T-helper 1 cell treated with Interleukin-12 subunit alpha and Interleukin-12 subunit beta and Interleukin-4 antibody, amounts not matched to agents 30 ng/mL and 1 ng/mL, for 36 hours (primary cell): Measurements from ENCODE around the gene TANC1. TPM values are rescaled to one million over a fixed set of nuclear protein-coding genes. Genes with fewer than 3 reads are reported as not detected.

Experiments
- intact Hi-C: fragments of 100-400 bp; cut with micrococcal nuclease; formaldehyde crosslinking; loops from one replicate; pipeline ENCODE4 v1.15.1; 2024
- total RNA-seq: library from RNA; stranded (reverse); gene quantifications from 2 replicates; pipeline ENCODE4 v1.2.3, GENCODE V29; 2022

TANC1 gene
- total RNA-seq, 1 donor from 2014 or later: 0.64 TPM

DNA sequence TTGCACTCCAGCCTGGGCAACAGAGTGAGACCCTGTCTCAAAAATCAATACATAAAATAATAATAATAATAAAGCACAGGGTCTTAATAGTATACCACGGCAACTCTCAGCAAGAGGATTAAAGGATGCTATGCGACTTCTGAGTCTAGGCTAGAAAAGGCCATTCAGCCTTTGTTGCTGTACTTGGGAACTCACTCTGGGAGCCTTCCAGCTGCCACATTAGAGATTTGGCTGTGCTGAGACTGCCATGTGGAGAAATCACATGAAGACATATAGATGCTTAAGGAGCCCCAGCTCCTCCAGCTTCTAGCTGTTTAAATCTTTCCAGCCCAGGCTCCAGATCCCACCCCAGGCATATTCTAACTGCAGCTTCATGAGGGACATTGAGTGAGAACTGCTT is 8.2 kb upstream of the TANC1 start:
- intact Hi-C loops: no loop called here

DNA sequence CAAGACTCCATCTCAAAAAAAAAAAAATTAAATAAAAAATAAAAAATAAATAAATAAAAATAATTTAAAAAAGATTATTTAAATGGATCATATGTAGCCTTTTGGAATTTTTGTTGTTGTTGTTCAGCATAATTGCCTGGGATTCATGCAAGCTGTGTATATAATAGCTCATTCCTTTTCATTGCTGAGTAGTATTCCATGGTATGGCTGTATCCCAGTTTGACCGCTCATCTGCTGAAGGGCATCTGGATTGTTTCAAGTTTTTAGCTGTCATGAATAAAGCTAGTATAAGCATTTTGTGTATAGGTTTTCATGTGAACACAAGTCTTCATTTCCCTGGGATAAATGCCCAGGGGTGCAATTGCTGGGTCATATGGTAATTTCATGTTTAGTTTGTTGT is 6.4 kb upstream of the TANC1 start:
- intact Hi-C loops: no loop called here

DNA sequence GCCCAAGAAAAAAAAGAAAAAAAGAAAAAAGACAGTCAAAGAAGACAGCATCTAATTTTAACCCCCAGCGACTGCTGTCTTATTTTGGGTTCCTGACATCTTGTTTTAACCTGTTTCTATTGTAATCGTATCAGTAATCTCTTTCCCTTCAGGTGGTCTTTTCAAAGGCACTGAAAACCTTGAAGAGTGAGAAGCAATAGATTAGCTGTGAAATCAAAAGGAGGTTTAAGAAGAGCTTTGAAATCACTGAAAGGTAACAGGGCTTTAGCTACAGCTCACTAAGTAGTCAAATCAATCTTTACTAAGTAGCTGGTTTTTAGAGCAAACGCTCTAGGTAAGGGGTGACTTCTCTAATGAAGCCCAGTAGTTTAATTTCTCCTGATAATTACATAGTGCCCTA is 5.4 kb upstream of the TANC1 start:
- intact Hi-C loops: no loop called here

DNA sequence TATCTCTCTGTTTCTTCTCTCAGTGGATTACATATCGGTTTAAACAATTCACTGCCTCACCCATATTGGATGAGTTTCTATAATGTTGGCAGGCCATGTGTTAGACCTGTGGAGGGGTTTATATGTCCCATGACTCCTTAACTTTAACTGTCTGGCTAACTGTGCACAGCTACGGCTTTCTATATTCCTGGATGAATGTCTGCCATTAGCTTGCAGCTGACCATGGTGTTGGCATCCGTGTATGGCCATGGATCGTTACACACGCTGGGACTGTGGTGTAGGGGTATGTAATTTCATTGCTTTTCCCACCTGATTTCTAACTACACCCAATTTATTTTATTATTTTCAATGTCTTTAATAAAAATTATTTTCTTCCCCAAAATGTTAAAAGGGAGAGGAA is 3.3 kb upstream of the TANC1 start:
- intact Hi-C loops: no loop called here

DNA sequence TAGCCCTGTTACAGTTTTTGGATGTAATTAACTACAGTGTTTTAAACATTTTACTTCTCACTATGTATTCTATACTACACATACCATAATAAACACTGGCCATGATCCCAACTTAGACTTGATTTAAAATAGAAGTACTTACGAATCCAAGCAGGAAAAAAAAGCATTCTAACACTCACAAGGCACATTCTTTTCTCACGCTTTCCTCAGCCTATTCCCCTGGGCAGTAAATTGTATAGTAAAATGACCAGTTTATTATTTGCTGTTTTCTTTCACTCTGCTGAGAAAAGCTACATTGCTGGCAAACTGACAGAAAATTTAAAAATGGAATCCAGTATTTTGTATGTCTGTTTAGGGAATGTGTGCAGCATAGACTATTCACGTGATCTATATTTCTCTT is 2.8 kb upstream of the TANC1 start:
- intact Hi-C loops: no loop called here

DNA sequence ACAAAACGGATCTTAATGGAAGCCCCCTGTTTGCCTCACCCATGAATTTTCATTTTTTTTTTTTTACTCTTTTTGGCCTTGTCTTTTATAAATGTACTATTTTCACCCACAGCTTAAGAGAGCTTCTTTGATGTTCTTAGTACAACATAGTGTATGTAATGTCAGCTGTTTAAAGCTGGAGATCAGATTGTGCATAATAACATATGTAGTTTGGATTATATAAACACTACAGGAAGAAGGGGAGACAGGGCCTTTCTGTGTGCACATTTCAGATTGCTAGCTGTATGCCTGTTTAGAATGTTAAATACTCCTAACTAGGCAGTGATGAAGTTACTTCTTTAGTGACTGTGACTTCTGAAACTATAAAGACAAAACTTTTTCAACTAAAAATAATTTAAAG is 2.1 kb upstream of the TANC1 start:
- intact Hi-C loops: no loop called here

DNA sequence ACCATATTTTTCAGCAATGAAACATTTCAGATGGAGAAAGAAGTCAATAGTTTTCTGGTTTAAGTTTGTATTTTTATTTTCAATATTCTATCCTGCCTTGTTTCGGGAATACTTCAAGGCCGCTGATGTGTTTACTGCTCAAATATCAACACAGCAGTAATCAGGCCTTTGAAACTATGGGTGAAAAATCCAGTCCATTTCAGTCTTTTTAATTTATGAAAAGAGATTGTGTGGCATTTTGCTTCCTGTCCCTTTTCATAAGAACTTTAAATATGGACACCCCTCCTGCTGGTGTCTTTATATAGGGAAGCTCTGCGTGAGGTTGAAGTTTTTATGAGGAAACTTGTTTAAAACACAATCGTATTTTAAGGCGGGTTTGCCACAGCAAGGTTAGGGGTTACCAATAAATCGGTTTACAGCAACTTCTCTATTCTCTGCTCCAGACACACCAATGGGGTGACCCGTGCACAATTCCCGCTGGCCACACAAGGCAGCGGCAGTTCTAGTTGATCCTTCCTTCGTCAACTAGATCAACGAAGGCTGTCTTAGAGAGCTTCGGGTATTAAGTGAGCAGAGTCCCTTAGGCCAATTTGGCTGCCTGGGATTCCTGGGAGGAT is 1.2 kb upstream of the TANC1 start:
- intact Hi-C loops: no loop called here

DNA sequence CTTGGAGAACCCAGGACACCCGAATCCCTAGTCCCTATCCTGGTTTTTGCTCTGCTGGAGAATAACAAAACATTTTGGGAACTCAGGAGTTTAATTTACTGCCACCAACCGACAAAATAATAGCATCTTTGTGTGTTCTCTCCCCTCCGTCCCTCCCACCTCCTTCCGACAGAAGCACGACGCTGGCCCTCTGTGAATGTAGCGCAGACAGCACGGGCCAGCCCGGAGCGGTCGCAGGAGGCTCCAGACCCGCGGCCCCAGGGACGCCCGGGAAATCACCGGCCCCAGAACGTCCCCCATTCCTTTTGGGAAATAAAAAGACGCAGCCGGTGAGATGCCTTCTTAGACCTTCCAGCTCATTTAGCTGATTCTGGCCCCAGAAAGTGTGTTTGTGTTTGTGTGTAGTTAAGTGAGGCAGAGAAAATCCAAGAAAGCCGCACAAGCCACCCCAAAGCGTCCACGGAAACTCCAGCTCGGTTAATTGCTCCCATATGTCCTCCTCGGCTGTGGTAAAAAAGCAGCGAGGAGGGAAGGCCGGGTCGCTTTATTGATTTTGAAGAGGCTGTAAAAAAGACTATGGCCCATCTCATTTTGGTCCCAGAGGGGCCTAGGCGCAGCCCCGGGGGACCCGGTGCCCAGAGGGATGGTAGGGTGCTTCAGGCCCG is 577 bp upstream of the TANC1 start:
- intact Hi-C loops: loop anchor here (2.0 kb wide), 1 partner anchor 743 kb away; no protein-coding TSS in a partner anchor

DNA sequence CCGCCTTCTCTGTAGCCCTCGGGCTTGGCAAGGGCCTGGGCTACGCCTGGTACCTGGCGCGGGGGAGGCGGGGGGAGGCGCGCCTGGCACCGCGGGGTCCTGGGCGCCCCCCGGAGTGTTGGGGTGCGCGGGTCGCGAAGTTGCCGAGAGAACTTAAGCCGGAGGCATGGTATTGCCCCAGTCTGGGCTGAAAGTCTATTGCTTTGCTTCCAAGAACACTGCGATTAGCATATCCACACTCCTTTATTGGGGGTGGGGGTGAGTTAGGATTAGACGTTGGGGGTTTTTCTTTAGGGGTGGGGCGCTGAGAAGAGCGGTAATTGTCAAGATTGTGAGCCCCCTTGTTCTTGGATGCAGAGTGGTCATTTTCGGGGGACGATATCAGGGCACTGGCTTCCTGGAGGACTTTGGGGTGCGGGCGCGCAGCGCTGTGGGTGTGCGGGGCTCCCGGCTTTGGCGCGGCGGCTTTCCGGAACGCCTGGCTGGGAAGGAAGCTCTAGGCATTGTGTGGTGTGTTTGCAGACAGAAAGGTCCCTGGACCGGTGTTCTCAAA is 798 bp downstream of the TANC1 start:
- intact Hi-C loops: loop anchor here (2.0 kb wide), 1 partner anchor 742 kb away; no protein-coding TSS in a partner anchor

DNA sequence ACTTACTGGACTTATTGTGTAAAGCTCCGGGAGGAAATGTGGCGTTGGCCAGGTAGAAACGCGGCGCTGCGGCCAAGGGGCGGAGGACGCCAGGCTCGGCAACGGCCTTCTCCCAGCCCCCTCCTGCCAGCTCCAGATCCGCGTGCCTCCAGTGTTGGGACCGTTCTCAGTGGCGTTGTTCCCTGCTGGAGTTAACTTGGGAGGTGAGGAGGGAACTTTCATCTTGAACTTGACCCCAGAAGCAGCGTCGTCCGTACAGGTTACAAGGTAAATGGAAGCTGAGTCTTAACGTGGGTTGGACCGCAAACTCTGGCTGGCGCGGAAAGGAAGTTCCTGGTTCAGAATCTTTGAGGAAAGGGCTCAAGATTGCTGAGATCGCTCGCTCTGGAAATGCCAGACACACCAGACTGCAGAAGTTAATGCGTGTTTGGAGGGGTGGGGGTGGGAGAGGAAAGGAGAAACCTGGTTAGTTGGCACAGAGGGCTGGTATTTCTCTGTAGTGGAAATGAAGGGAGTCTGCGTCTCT is 1.3 kb downstream of the TANC1 start:
- intact Hi-C loops: loop anchor here (2.0 kb wide), 1 partner anchor 741 kb away; no protein-coding TSS in a partner anchor

DNA sequence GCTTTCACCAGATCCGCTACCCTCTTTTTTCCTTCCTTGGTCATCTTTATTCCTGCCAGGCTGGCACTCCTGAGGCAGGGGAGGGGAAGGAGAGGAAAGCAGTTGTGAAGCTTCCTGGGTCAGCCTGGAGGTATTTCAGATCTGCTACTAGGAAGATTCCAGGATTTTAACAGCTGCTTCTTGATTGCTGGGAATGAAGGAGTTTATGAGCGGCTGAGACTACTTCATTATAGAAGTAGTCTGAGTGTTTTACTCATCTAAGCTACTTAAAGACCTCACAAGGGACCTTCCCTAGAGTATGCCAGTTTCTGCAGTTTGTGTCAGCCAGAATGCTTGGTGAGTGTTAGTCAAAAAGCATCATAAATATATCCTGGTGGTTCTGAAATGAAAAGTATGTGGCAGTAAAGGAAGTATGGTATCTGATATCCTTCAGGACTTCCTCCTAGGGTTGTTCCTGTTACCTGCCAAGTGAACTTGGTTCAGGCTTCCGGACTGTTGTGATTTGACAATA is 1.9 kb downstream of the TANC1 start:
- intact Hi-C loops: no loop called here

DNA sequence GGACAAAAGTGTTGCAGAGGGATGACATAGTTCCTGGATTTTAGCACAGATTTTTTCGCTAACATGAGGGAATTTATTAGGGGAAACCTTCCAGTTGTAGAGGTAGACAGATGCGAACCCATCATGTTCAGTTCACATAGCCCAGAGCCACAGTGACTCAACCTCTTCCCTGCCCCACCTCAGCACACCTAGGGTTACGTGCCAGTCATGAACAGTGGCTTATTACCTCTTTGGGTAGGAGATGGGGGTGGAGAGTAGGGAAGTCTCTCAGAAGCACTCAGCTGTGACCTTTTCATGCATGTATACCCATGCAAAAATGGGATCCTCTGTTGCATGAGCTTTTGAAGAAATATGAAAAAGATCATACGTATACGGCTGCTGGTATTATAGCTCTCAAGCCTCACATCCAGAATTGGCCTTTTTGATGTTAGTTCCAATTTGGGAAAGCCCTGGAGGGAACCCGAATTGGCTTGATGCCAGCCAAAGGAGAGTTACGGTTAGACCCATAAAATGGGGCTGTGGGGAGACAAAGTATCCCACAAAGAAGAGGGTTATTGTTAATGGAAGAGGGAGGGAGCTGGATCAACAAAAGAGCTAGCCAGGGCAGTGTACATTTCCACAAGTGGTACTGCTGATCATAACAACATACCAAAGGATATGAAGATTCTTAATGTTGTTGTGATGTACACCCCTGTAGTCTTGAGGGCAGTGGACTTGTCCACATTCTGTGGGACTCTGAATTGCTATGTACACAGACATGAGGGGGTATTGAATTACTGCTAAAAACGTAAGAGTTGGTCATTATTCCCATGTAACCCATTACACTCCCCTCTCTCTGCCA is 4.9 kb downstream of the TANC1 start:
- intact Hi-C loops: no loop called here

DNA sequence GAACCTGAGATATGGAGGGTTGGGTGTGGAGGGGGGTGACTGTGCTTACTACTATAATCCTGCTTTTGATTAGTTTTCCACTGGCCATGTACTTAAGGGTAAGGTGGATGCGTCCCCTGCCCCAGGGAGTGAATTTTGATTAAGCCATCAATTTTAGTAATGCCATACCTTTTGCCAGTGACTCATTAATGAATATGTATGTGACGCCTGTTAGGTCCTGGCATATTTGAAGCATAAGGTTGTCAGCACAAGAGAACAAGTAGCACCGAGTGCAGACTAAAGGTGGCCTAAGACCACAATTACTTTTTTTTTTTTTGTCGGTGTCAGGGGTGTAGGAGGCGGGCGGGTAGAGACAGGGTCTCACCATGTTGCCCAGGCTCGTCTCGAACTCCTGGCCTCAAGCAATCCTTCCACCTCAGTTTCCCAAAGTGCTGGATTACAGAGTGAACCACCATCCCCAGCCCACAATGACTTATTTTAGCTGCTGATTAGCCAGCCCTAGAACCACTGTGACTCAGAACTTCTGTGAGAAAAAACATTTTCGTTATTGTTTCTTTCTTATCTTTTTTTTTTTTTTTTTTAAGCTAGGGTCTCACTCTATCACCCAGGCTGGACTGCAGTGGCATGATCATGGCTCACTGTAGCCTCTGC is 7.0 kb downstream of the TANC1 start:
- intact Hi-C loops: no loop called here

DNA sequence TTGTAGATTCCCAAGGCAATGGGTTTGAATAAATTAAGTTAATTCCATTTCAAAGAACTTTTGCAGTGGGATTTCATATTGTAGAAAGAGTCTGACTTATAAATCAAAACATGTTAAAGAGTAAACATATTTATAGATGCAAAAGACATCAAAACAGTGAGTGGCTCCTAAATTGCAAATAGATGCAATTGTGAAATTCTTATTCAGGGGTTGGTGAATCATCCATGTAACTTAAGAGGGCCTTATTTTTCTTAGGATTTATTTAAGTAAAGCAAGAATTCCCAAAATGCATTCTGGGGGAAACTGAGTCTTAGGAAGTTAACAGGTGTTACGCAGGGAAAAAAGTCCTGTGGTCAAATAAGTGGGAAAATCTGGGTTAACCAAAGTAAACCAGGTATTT is 11.3 kb downstream of the TANC1 start:
- intact Hi-C loops: no loop called here

DNA sequence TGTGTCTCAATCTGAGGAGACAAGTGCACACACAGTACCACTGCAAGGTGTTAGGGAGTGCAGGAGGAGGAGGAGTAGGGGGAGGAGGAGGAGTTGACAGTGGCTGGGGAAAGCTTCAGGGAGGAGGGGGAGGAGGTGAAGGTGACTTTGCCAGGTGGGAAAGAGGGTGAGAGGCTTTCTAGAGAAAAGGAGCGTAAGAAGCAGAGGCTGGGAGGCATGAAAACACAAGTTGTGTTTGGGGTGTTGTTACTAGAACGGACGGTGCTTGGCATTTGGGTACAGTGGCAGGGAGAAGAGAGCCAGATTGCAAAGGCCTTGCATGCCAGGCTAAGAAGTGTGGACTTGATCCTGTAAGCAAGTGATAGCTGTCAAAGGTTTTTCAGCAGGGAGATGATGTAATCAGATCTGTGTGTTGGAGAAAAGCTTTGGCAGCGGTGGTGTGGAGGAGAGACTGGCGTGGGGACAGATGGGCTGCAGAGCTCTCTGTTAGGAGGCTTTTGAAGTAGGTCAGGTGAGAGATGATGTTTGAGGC is 16.2 kb downstream of the TANC1 start:
- intact Hi-C loops: no loop called here

DNA sequence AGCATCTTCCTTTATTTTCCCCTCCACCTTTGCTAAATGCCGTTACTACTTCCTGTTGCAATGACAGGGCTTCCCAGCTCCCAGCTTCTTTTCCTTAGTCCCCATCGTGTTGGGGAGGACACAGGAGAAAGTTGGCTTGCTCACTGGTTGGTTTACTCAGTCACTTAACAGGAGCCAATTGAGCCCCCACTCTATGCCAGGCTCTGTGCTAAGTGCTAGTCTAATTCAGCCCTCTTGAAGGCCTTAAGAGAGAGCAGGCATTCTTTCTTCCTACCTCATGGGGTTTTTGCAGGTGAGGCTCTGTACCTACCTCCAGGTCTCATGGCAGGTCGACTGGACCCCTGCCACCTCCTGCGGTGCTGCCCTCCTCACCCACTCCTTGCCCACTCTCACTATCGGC is 20.1 kb downstream of the TANC1 start:
- intact Hi-C loops: no loop called here

DNA sequence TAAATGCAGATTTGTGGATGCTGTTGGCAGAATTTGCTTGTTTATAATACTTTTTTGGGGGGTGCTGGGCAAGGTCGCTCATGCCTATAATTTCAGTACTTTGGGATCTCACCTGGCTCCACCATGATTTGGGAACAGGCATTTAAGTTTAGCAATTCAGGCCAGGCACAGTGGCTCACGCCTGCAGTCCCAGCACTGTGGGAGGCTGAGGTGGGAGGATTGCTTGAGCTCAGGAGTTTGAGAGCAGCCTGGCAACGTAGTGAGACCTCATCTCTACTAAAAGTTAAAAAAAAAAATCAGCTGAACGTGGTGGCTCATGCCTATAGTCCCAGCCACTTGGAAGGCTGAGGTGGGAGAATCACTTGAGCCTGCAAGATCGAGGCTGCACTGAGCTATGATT is 20.7 kb downstream of the TANC1 start:
- intact Hi-C loops: no loop called here

DNA sequence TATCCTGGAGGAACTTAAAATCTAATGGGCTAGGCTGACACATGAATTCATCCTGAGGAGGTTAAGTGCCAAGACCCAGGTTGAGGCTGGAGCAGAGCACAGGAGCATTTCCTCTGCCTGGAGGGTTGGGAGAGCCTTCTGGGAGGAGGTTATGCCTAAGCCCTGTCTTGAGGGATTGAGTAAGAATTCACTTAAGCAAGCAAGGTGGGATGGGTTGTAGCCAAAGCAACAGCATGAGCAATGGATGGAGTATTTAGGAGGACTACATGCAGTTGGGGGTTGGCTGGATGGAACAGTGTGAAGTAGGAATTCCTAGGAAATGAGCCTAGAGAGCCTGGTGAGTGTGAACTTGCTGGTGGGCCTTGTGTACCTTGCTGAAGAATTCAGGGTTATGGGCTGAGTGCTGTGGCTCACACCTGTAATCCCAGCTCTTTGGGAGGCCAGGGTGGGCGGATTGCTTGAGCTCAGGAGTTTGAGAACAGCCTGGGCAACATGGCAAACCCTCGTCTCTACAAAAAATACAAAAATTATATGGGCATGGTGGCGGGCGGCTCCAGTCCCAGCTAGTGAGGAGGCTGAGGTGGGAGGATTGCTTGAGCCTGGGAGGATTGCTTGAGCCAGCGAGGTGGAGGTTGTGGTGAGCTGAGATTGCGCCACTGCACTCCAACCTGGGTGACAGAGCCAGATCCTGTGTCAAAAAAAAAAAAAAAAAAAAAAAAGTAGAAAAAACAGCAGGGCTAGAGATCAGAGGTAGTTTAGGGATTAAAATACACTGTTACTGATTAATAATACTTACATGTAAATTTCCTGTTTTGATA is 22.2 kb downstream of the TANC1 start:
- intact Hi-C loops: no loop called here

DNA sequence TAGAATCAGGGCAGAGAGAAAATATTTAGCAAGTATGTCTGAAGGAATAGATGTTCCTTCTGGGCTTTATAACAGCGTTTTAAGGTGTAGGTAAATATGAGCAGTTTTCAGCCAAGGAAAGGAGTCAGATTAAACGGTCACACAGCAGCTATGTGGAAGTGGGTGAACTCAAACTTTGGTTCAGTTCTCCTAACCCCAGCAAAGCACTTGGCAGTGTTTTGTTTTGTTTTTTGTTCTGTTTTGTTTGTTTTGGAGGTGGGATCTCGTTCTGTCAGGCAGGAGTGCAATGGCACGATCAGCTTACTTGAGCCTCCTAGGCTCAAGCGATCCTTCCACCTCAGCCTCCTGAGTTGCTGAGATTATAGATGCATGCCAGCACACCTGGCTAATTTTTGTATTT is 24.6 kb downstream of the TANC1 start:
- intact Hi-C loops: no loop called here
